Measurements from ENCODE around the gene NEDD4L. TPM values are rescaled to one million over a fixed set of nuclear protein-coding genes. Genes with fewer than 3 reads are reported as not detected.

The NEDD4L gene
- total and polyA plus RNA-seq, 2 experiments from 2014 or later: 36.2 to 72.3 TPM

- Histone ChIP-seq H3K4me2 (no peak overlapping the region), H3K4me3 (no peak overlapping the region), H3K36me3 (ENCODE audit: insufficient read depth) (no peaks in the 10 kb centered on the region), H2AFZ (no peak overlapping the region), H3K27ac (ENCODE audit: low read depth) (no peak overlapping the region), H3K9me2 (ENCODE audit: insufficient read depth) (0 out of 2 replicates have a peak, but pooled peaks cover 8% of the 10 kb centered on the region), H3K79me2 (replicated peaks; ENCODE audit: insufficient read depth) (no peaks in the 10 kb centered on the region), H3K27me3 (ENCODE audit: insufficient read depth) (no peaks in the 10 kb centered on the region), H4K20me1 (replicated peaks; ENCODE audit: insufficient read depth) (no peaks in the 10 kb centered on the region), H3F3A (replicated peaks; ENCODE audit: low read depth) (no peaks in the 10 kb centered on the region), H3K4me1 (ENCODE audit: insufficient read depth) (no peaks in the 10 kb centered on the region)
- H3K27ac Mint-ChIP-seq: no peak overlapping the region
- H3K36me3 Mint-ChIP-seq (ENCODE audit: low read depth): no peaks in the 10 kb centered on the region
- TF ChIP-seq STAT1 (IDR thresholded peaks at IDR 0.05; ENCODE audit: unreplicated experiment) (no peak), EZH2 (IDR thresholded peaks at IDR 0.05; ENCODE audit: low read depth, unreplicated experiment) (no peak), EZH2phosphoT487 (IDR thresholded peaks at IDR 0.05; ENCODE audit: unreplicated experiment) (no peak), NANOG (IDR thresholded peaks at IDR 0.05; ENCODE audit: borderline replicate concordance) (no peak), POLR2AphosphoS5 (IDR thresholded peaks at IDR 0.05; ENCODE audit: low read depth) (no peak), ZNF331 (CRISPR knock-in tag; IDR thresholded peaks at IDR 0.05; ENCODE audit: low read depth) (no peak), JUNB (IDR thresholded peaks at IDR 0.05; ENCODE audit: unreplicated experiment) (no peak), CREB1 (CRISPR knock-in tag; IDR thresholded peaks at IDR 0.05; ENCODE audit: low read depth) (no peak), ZNF114 (CRISPR knock-in tag; IDR thresholded peaks at IDR 0.05) (no peak), ETS1 (IDR thresholded peaks at IDR 0.05) (no peak), CTCF (conservative IDR thresholded peaks at IDR 0.05; ENCODE audit: low read depth in 2 of 2) (no peak), ZNF462 (CRISPR knock-in tag; IDR thresholded peaks at IDR 0.05) (no peak), REST (IDR thresholded peaks at IDR 0.05; ENCODE audit: unreplicated experiment) (no peak)
- H3K27me3 Mint-ChIP-seq (ENCODE audit: insufficient read depth, low read depth, poor library complexity): no peaks in the 10 kb centered on the region
- DNase-seq (ENCODE audit: low spot score) (no peak), ATAC-seq (no peak)
- H3K4me1 Mint-ChIP-seq: no peaks in the 10 kb centered on the region
- no peaks in the 10 kb centered on the region for H3K9me3 Mint-ChIP-seq
- H3K4me3 Mint-ChIP-seq: no peak overlapping the region
Measured at GRCh38 chr18:58004317-58004716, 39.7 kb upstream of the NEDD4L start.
